Activated CD8-positive, alpha-beta memory T cell treated with anti-CD3 and anti-CD28 coated beads for 4 hours (primary cell): Measurements from ENCODE around the gene GARIN5A.
"Not testable (repeated sequence)": the region's sequence is repeated elsewhere in the genome, so short reads cannot be mapped to it uniquely, and the experiment has no call there.

Experiments
- DNase-seq, 2 donors: peaks; one replicate each; pipeline ENCODE4 v3.0.0-alpha.2; 2020; ENCODE audit warnings: low read depth in 2 of 2

GARIN5A gene

DNA sequence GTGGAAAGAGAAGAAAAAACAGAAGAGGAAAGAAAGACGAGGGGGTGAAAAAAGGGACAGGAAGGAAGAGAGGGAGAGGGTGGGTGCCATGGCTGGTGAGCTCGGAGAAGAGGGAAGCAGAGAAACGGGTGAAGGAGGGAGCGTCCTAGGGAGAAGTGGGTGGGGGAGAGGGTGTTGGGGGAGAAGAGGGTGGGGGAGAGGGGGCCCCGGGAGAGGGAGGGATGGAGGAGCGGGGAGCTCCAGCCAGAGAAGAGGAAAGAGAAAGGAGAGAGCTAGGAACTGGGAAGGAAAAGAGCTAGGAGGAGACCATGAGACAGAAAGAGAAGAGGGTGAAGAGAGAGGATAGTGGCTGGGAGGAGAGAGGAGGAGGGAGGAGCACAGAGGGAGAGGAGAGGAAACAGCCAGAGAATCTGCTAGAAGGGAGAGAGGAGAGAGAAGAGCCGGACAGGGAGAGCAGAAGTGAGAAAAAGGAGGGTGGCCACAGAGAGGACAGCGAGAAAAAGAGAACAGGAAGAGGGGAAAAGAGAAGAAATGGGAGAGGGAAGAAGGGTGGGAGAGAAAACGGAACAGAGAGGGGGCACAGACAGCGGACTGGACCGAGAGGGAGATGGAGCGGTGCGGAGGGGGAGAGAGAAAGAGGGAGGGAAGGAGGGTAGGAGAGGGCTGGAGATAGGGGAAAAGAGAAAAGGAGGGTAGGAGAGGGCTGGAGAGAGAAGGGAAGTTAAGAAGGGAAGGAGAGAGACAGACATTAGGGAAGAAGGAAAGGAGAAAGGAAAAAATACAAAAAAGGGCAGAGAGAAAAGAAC, 11.9 kb upstream of the GARIN5A start:
- DNase-seq: no peak

DNA sequence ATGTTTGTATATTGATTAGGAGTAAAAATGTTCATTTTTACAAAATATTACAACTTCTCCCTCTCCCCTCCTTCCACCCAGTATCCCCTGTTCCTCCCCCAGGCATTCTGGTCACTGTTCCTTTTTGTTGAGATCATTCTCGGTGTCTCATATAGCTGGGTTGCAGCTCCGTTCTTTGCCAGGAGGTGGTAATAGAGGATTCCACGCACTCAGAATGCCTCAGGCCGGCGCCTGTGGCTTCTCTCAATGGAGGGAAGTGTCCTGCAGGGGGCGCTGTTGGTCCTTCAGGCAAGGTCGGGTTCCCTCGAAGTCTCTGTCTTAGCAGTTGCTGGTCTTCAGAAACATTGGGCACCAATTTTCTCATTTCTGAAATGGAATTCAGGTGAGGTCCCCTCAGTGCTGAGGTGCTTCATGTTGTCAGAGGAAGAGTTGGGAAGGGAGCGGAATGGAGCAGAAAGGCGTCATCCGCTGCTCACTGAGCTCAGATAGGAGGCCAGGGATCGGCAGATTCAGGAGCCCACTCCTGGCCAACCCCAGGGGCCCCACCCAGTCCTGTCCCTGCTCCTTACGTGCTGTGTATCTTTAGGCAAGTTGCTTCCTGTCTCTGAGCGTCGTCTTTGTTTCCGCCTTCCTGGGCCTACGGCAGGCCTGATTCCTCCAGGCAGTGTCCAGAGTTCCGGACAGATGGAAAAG, 10.3 kb upstream of the GARIN5A start:
- DNase-seq: no peak

DNA sequence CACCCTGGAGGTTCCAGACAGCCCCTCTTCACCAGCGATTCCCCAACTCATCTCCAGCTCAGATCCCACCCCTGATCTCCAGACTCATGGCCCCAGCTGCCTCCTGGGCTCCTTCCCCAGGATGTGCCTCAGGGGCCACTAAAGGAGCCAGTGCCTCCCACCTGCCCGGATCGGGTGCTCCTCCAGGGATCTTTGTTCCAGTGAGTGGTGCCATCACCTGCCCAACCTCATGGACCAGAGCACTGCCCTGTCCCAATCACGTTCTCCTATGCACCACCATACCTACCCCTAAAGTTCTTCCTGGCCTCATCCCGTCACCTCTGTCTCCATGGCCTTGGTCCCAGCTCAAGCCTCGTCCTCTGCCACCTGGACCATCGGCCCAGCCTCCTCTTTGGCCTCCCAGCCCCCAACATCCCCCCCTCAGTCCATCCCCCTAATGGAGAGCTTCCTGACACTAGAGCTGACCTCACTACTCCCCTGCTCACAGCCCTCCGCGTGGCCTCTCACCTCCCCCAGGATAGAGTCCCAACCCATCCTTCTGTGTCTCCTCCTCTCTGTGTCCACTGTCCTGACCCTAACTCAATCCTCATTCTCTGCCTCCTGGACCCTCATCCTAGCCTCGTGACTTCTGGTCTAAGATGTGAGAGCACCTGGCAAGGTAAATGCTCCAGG, 8.8 kb upstream of the GARIN5A start:
- no peak for DNase-seq

DNA sequence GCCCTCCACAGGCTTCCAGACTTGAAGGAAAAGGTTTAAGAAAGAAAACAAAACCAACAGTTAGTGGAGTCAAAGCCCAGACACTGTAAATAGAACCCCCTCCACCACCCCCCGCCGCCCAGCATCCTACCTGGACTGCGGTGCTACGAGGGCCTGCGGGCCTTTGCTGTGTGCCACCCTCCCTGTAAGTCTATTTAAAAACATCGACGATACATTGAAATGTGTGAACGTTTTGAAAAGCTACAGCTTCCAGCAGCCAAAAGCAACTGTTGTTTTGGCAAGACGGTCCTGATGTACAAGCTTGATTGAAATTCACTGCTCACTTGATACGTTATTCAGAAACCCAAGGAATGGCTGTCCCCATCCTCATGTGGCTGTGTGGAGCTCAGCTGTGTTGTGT, 6.3 kb upstream of the GARIN5A start:
- DNase-seq: no peak

DNA sequence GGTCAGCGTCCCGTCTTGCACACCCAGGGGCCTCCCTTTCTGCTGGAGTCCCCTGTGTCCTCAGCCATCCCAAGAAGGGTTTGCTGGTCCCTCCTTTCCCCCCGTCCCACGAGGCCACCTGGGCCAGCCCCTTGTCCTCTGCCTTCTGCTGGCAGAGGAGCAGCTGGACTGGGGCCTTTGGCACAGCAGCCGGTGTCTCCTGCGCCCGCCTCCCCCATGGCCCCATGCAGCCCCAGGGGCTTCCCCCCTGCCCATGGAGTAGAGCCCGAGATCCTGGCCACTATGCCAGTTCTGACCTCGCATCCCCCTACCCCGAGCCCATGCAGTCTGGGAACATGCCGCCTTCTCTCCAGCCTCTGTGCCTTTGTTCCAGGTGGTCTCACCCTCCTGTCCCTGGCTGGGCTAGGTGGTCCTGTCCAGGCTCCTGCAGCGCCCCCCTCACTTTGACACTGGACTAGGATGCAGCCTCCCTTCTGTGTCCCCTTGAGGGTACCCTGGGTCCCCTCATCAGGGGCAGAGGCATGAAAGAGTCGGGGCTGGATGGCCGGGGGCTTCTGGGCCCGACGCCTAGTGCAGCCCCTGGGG, 5.7 kb upstream of the GARIN5A start:
- no peak for DNase-seq

DNA sequence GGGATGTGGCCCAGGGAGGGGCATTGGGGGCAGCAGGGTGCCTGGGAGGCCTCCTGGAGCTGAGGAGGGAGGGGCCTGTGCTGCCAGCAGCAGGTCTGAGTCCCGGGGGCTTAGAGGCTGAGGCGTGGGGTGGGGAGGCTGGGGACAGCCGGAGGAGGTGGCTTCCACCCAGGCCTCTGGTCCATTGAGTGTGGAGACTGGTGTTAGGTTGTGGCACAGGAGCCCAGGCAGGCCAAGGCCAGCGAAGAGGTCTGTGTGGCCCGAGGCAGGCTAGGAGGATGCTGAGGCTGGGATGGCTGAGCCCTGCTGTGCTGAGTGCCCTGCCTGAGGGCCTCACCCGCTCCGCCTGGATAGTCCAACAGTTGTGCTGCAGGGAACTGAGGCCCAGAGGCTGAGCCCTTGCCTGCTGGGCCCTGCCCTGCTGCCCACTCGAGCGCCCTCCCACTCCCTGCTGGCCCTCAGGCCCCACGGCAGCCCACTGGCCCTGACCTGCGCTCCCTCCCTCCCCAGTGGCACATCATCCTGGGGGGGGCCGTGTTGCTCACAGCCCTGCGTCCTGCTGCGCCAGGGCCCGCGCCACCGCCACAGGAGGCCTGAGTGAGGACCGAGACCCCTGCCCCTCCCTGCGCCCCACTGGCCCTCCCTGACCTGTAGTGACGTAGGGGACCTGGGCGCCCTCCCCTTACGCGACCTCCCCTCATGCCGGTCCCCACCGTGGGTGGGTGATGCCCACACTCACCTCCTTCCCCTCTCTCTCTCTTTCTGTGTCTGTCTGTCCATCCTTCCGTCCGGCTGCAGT, 4.9 kb upstream of the GARIN5A start:
- DNase-seq: no peak

DNA sequence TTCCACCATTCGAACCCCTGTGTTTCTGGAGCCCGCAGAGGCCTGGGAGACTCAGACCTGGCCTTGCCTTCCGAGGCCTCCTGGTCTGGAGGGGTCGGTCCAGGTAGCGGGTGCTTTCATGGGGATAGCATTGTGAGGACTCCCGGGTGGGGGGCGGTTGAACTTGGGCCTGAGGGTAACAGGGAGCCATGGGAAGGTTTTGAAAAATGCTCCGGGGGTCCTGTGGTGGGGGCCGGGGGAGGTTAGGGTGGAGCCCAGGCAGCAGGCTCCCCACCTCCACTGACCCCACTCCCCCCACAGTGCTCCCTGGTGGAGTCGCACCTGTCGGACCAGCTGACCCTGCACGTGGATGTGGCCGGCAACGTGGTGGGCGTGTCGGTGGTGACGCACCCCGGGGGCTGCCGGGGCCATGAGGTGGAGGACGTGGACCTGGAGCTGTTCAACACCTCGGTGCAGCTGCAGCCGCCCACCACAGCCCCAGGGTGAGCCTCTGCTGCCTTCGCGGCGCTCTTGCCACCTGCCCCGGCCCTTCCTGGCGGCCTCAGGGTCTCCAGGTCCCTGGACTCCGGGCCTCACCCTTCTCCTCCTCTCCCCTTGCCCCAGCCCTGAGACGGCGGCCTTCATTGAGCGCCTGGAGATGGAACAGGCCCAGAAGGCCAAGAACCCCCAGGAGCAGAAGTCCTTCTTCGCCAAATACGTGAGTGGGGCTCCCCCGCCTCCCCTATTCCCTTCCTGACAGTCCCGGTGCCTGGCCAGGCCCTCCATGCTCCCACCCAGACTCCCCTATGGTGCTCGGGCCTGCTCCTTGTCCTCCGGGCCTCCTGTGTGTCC, 3.8 kb upstream of the GARIN5A start:
- no peak for DNase-seq

DNA sequence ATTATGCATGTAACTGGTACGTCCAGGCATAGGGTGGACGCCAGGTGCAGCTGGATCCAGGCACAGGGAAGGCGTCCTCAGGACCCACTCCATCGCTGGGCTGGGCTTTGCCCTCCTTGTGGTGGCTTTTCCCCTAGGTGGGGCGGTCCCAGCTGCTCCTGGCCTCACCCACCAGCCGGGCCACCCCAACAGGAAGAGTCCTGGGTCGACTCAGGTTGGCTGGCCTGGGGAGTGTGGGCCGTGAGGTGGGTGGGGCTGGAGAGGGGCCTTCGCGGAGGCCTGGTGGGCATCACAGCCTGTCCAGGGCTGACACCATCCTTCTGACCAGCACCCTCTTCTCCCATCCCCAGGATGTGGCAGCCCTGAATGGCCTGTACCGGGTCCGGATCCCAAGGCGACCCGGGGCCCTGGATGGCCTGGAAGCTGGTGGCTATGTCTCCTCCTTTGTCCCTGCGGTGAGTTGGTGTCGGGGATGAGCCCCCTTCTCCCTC, 3.2 kb upstream of the GARIN5A start:
- DNase-seq: no peak

DNA sequence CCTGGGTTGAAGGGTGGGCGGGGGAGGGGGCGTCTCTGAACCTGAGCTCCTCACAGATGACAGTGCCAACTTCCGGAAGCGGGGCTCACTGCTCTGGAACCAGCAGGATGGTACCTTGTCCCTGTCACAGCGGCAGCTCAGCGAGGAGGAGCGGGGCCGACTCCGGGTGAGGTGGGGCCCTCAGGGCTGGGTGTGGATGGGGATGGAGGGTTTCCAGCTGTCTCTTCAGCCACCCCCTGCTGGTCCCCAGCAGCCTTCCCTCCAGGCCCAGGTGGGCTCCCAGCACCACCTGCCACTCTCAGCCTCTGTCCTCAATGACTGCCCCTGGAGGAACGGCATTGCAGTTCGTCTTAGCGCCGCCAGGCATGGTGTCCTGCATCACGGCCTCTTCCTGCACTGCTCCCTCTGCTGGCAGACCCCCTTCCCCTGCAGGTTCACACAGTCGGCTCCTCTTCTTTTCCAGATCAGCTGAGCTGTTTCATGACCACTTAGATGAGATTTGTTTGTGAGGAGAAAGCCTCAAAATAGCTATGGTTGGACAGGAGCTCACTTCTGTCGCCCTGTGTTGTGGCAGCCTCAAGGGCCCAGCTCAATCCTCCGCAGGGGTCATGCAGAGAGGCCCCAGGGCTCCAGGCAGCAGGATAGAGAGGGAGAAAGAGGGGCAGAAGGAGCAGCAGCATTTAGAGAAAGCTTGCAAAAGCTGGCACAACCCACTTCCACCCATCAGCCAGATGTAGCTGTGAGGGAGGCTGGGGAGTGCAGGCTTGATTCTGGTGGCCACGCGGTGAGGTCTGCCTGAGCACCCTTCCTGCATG, 2.5 kb upstream of the GARIN5A start:
- no peak for DNase-seq

DNA sequence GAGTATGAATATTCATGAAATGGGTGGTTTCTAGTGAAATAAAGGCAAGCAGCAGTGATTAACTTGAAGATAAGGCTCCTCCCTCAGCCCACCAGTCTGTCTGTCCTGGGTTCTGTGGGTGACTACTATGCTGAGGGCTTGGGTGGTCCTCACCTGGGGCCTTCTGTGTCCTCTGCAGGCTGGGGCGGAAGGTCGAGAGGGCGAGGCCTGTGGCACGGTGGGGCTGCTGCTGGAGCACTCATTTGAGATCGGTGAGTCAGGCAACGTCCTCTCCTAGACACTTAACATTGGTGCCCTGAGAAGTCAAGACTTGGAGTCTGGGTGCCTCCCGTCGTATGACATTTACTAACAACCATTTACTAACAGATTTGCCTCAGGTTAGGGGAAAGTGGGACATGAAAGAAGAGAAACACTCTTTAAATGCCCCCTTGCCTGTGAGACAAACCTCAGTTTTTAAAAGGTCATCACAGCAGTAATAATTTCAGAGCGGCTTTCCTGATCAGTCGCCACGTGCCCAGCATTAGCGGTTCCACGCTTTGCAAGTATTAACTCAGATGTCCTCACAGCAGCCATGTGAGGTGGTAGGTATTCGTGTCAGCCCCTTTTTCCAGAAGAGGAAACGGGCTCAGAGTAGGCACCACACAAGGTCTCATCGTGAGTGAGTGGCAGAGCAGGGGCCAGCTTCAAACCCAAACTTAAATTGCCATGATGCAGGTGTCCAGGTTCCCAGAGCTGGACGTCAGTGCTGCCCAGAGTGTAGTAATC, 1.3 kb upstream of the GARIN5A start:
- DNase-seq: no peak

DNA sequence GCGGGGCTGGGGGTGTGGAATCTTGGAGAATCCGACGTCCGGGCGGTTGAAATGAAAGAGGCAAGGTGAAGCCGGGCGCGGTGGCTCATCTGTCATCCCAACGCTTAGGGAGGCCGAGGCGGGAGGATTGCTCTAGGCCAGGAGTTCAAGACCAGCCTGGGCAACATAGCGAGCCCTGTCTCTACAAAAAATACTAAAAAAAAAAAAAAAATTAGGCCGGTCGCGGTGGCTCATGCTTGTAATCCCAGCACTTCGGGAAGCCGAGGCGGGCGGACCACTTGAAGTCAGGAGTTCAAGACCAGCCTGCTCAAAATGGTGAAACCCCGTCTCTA, 225 bp upstream of the GARIN5A start:
- DNase-seq: no peak

DNA sequence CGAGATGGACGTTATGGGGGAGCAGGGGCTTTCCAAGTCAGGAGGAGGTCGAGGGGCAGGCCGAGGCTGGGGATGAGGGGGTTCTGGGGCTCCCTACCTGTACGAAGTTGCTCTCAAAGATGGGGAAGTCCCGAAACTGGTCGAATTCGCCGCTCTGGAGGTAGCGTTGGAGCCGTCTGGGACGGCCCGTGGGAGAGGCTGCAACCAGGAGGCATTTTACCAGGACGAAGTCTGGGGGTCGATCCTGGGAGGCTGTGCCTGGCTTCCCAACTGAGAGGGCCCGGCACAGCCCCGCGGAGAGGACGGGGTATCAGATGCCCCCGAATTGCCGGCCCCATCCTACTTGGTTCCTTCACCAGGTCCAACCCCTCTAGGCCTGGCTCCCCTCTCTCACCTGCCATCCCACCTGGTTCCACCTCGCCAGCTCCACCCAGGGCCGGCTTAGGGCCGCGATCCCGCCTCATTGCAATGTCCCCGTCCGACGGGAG, 868 bp downstream of the GARIN5A start:
- no peak for DNase-seq

DNA sequence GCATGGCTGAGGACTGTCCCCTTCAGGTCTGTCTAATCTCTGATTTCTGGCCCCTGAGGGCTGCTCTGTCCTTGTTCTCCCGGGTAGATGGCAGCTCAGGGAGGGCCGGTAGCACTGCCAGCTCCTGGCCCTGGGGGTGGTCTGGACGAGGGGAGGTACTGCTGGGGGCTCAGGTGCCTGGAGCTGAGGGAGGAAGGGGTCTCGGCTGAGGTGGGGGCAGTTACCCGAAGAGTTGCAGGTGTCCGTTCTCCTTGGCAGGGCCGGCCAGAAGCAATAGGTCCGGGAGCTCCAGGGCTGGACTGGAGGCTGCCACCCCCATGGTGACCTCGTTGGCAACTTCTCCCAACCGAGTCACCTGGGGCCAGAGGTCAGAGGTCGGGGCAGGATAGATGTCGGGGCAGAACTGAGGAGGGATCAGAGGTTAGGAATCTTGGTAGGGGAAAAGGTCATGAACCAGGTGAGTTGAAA, 1.5 kb downstream of the GARIN5A start:
- DNase-seq: no peak

DNA sequence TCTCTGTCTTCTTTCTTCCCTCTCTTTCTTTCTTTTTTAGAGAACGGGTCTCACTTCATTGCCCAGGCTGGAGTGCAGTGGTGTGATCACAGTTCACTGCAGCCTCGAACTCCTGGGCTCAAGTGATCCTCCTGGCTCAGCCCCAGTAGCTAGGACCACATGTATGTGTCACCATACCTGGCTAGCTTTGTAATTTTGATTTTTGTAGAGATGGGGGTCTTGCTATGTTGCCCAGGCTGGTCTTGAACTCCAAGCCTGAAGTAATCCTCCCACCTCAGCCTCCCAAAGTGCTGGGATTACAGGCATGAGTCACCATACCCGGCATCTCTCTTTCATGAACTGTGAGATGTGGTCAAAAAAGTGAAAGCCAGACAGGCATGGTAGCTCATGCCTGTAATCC, 3.3 kb downstream of the GARIN5A start:
- not testable (repeated sequence) for DNase-seq

DNA sequence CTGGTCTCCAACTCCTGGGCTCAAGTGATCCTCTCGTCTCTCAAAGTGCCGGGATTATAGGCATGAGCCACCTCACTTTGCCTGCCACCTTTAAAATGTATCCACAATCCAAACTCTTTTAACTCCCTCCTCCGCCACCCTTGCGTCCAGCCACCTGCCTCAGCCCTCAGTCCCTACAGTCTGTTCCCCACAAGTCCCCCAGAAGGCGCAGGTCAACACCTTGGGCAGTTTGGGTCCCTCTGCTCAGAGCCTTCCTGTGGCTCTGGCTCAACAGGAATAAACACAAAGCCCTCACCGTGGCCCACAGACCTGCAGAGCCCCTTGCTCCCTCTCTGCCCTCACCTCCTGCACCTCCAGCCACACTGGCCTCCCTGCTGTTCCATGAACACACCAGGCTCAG, 7.8 kb downstream of the GARIN5A start:
- no peak for DNase-seq

DNA sequence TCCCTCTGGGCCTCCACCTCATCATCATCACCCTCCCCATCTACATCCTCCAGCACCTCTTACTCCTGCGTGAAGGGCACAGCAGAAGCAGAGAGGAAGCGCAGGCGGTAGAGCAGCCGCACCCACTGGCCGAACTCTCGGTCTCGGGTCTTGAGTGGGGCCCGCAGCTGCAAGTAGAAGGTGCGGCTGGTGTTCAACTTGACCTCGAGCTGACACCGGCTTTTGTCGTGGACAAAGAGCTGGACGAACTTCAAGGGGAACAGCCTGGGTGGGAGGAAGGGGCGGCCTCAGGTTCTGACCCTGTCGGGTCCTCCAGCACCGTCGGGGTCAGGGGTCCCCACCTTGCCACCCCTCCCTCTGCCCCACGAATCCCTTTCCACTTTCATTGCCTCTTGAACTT, 9.1 kb downstream of the GARIN5A start:
- DNase-seq: no peak

DNA sequence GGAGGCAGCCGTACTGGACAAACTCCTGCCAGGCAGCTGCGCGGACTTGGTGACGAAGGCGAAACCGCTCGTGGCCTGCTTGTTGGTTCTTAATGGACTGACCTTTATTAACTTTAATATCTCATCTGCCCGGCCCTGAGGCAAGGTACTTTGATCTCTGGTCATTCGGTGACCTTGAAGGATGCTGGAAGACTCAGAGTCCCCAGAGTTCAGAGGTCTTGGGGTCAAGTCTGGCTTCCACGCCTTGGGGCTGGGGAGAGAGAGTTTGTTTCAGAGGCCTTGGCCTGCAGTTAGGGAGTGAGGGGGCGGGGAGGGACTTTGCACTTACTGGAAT, 10.0 kb downstream of the GARIN5A start:
- DNase-seq: no peak

DNA sequence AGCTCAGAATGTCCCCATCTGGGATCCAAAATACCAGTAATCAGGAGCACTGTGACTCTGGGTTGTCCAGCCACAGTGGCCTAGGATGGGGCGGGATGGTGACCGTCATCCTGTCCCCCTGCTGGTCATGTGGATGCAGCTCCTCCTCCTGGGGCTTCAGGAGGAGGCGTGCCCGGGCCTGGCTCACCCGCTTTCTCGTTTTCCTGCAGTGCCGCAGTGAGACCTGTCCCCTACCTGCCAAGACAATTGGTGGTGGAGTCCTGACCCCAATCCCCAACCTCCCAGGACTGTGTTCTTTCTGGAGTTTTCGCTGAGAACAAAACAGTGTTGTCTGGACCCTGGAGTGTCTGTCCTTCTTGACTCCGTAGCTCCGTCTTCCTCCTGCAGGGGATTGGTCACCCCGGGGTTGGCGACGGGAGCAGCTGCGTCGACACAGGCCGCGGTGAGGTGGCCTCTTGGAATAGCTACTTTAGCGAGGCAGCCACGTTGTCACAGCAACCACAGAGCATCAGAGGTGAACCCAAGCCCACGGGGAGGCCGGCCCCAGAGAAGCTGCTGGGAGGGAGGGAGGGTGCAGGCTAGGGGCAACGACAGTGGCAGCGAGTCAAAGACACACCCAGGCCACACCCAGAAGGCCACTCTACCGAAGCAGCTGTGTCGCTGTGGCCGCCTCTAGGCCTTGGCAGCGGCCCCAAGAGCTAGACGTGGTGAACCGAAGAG, 10.5 kb downstream of the GARIN5A start:
- DNase-seq: no peak
